ENCODE measurements around the gene LPP. TPM values are rescaled to one million over a fixed set of nuclear protein-coding genes. Genes with fewer than 3 reads are reported as not detected.

The LPP gene
- total and polyA plus RNA-seq, 5 donors from 2014 or later: 14.5 to 102 (median 21.7) TPM

DNA sequence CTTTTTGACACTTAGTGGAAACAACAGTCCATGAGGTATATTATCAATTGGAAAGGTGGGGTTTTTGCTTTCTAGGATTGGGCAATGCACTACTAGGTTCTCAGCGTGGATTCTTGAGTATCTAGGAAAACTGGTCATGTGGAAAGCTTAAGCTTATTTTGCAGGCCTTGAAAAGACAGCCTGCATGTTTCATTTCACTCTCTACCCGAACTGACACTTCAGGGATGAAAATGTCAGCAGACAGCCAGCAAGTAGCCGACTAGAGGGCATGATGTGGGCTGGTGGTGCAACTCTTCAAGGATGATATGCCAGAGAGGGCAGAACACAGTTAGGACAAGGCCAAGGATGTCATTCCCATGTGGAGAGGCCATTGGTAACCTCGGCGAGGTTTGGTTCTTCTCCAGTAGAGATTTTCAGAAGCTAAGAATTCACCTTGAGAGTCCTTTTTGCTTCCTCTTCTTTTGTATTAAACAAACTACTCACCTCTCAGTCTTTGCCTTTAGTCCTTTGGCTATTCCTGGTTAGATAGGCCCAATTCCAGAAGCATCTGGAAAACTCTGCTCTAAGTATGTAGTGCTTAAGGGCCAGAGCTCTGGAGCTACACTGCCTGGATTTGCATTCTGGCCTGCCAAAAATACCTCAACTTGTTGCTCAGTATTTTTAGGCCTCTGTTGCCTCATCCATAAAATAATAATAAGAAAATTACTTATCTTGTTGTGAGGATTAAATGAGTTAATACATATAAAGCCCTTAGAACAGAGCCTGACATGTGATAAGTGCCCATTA lies 17.9 kb downstream of the LPP start:
- Histone ChIP-seq H3K27me3 (ENCODE audit: control insufficient read depth, insufficient read depth, low read length) (no peaks in the 10 kb centered on the region), H3K9me3 (ENCODE audit: control insufficient read depth in 2 of 2, low read length in 2 of 2) (no peaks in the 10 kb centered on the region), H3K27ac (ENCODE audit: insufficient read depth, low read length, poor library complexity, severe bottlenecking) (no peak overlapping the region), H3K4me3 (ENCODE audit: low read depth, low read length) (no peak overlapping the region), H3K36me3 (ENCODE audit: control insufficient read depth, insufficient read depth, low read length) (no peaks in the 10 kb centered on the region), H3K4me1 (ENCODE audit: control insufficient read depth, insufficient read depth, low read length, poor library complexity, severe bottlenecking) (peaks cover 13% of the 10 kb centered on the region)
- Mint-ChIP-seq H3K4me1 (peaks cover 17 to 51% (median 38%) of the 10 kb centered on the region in 4 donors), H3K27ac (peak overlapping the region; percentile 41 to 72 (median 71)), H3K9me3 (no peaks in the 10 kb centered on the region), H3K27me3 (no peaks in the 10 kb centered on the region), H3K4me3 (no peak overlapping the region), H3K36me3 (peaks cover 13% of the 10 kb centered on the region)
- no peak for DNase-seq
- no peak for ATAC-seq (ENCODE audit: low read depth in 2 of 2)

GRCh38 chr3:188174317-188175044 lies 20.5 kb downstream of the LPP start:
- Histone ChIP-seq H3K4me3 (ENCODE audit: low read depth, low read length) (no peak overlapping the region), H3K27me3 (ENCODE audit: control insufficient read depth, insufficient read depth, low read length) (no peaks in the 10 kb centered on the region), H3K9me3 (ENCODE audit: control insufficient read depth in 2 of 2, low read length in 2 of 2) (no peaks in the 10 kb centered on the region), H3K4me1 (ENCODE audit: control insufficient read depth, insufficient read depth, low read length, poor library complexity, severe bottlenecking) (peaks cover 20% of the 10 kb centered on the region), H3K27ac (ENCODE audit: insufficient read depth, low read length, poor library complexity, severe bottlenecking) (no peak overlapping the region), H3K36me3 (ENCODE audit: control insufficient read depth, insufficient read depth, low read length) (peaks cover 2% of the 10 kb centered on the region)
- Mint-ChIP-seq H3K4me1 (peaks cover 24 to 67% (median 53%) of the 10 kb centered on the region in 4 donors), H3K27ac (peak overlapping the region in 1 of 3 donors; percentile 2), H3K27me3 (no peaks in the 10 kb centered on the region), H3K4me3 (peak overlapping the region in 1 of 4 donors; percentile 1), H3K36me3 (peaks cover 17% of the 10 kb centered on the region), H3K9me3 (no peaks in the 10 kb centered on the region)
- ATAC-seq (ENCODE audit: low read depth in 2 of 2): no peak
- DNase-seq: no peak

DNA sequence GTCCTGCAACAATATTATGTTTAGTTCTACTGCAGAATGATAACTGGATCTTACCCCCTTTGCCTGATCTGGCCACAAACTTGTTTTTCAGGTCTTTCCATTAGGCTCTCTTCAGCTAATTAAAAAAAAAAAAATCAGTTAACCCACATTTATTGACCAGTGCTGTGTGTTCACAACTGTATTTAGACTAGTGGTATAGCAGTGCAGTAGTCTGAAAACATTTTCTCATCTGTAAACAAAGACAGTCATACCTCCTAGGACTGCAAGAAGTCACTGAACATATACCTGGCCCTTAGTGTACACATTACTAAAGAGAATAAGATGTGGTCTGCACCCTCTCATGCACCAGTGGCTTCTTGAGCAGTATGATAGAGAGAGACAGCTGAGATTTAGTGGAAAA lies 22.5 kb downstream of the LPP start:
- no peak for DNase-seq
- H3K36me3 ChIP-seq (ENCODE audit: control insufficient read depth, insufficient read depth, low read length): peaks cover 6% of the 10 kb centered on the region
- peaks cover 7% of the 10 kb centered on the region for H3K4me1 ChIP-seq (ENCODE audit: control insufficient read depth, insufficient read depth, low read length, poor library complexity, severe bottlenecking)
- H3K27me3 ChIP-seq (ENCODE audit: control insufficient read depth, insufficient read depth, low read length): no peaks in the 10 kb centered on the region
- H3K27me3 Mint-ChIP-seq: no peaks in the 10 kb centered on the region
- peaks cover 27% of the 10 kb centered on the region for H3K36me3 Mint-ChIP-seq
- H3K27ac ChIP-seq (ENCODE audit: insufficient read depth, low read length, poor library complexity, severe bottlenecking): no peak overlapping the region
- peak overlapping the region in 1 of 4 donors; percentile 16 for H3K4me3 Mint-ChIP-seq
- ATAC-seq (ENCODE audit: low read depth in 2 of 2): no peak
- H3K9me3 ChIP-seq (ENCODE audit: control insufficient read depth in 2 of 2, low read length in 2 of 2): no peaks in the 10 kb centered on the region
- H3K4me1 Mint-ChIP-seq: peaks cover 20 to 55% (median 41%) of the 10 kb centered on the region in 4 donors
- no peak overlapping the region for H3K4me3 ChIP-seq (ENCODE audit: low read depth, low read length)
- H3K9me3 Mint-ChIP-seq: no peaks in the 10 kb centered on the region
- H3K27ac Mint-ChIP-seq: peak overlapping the region in 1 of 3 donors; percentile 3

DNA sequence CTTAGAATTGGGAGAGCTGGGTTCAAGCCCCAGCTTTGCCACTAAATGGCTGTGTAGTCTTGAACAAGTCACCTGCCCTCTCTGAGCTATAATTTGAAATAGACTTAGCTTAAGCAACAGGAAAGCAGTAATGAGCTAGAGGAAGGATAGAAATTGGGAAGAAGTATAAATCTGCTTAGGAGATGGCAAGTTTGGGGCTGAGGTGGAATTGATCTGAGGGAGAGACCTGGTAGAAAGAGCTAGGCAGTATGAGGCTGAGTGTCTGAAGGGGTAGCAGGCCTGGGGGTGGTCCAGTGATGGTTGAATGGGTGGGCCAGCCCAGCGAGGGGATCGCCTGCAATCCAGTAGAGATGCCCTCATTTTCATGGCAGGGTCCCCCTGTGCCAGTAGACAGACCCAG lies 22.9 kb downstream of the LPP start:
- Histone ChIP-seq H3K4me3 (ENCODE audit: low read depth, low read length) (no peak overlapping the region), H3K27ac (ENCODE audit: insufficient read depth, low read length, poor library complexity, severe bottlenecking) (no peak overlapping the region), H3K9me3 (ENCODE audit: control insufficient read depth in 2 of 2, low read length in 2 of 2) (no peaks in the 10 kb centered on the region), H3K36me3 (ENCODE audit: control insufficient read depth, insufficient read depth, low read length) (peaks cover 6% of the 10 kb centered on the region), H3K4me1 (ENCODE audit: control insufficient read depth, insufficient read depth, low read length, poor library complexity, severe bottlenecking) (peaks cover 7% of the 10 kb centered on the region), H3K27me3 (ENCODE audit: control insufficient read depth, insufficient read depth, low read length) (no peaks in the 10 kb centered on the region)
- Mint-ChIP-seq H3K4me1 (peaks cover 19 to 55% (median 41%) of the 10 kb centered on the region in 4 donors), H3K27ac (peak overlapping the region in 2 of 3 donors; percentile 3 to 64), H3K9me3 (no peaks in the 10 kb centered on the region), H3K27me3 (no peaks in the 10 kb centered on the region), H3K36me3 (peaks cover 27% of the 10 kb centered on the region), H3K4me3 (peak overlapping the region in 1 of 4 donors; percentile 16)
- ATAC-seq (ENCODE audit: low read depth in 2 of 2) (no peak), DNase-seq (no peak)

DNA sequence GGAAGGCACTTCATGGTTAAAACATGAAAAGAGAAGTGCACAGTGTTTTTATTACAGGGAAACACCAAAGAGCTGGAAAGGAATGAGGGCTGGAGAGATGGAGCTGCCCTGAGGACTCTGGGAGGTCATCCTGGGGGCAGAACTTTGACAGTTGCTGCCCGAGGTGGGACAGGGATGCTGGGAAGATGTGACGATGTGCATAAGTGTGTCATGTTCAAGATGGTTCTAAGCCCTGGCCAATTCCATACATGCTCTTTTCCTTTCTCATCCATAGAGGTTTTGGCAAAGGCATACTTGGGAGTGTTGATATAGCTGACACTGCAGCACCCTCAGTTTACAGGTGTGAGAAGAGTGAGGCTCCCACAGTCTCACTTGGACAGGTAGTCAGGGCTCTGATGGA lies 23.8 kb downstream of the LPP start:
- Mint-ChIP-seq H3K4me1 (peaks cover 19 to 55% (median 41%) of the 10 kb centered on the region in 4 donors), H3K27ac (peak overlapping the region in 2 of 3 donors; percentile 58 to 64), H3K4me3 (no peak overlapping the region), H3K36me3 (peaks cover 27% of the 10 kb centered on the region), H3K9me3 (no peaks in the 10 kb centered on the region), H3K27me3 (no peaks in the 10 kb centered on the region)
- ATAC-seq (ENCODE audit: low read depth in 2 of 2): no peak
- no peak overlapping the region for H3K27ac ChIP-seq (ENCODE audit: insufficient read depth, low read length, poor library complexity, severe bottlenecking)
- no peak for DNase-seq
- peaks cover 7% of the 10 kb centered on the region for H3K4me1 ChIP-seq (ENCODE audit: control insufficient read depth, insufficient read depth, low read length, poor library complexity, severe bottlenecking)
- peaks cover 6% of the 10 kb centered on the region for H3K36me3 ChIP-seq (ENCODE audit: control insufficient read depth, insufficient read depth, low read length)
- no peaks in the 10 kb centered on the region for H3K27me3 ChIP-seq (ENCODE audit: control insufficient read depth, insufficient read depth, low read length)
- no peak overlapping the region for H3K4me3 ChIP-seq (ENCODE audit: low read depth, low read length)
- no peaks in the 10 kb centered on the region for H3K9me3 ChIP-seq (ENCODE audit: control insufficient read depth in 2 of 2, low read length in 2 of 2)

GRCh38 chr3:188178293-188178936 lies 24.5 kb downstream of the LPP start:
- H3K4me1 Mint-ChIP-seq: peaks cover 19 to 55% (median 42%) of the 10 kb centered on the region in 4 donors
- DNase-seq: peak in 1 of 3 donors; percentile 63
- peaks cover 27% of the 10 kb centered on the region for H3K36me3 Mint-ChIP-seq
- H3K4me3 Mint-ChIP-seq: peak overlapping the region in 2 of 4 donors; percentile 9 to 60
- Histone ChIP-seq H3K36me3 (ENCODE audit: control insufficient read depth, insufficient read depth, low read length) (peaks cover 6% of the 10 kb centered on the region), H3K9me3 (ENCODE audit: control insufficient read depth in 2 of 2, low read length in 2 of 2) (no peaks in the 10 kb centered on the region), H3K4me1 (ENCODE audit: control insufficient read depth, insufficient read depth, low read length, poor library complexity, severe bottlenecking) (peaks cover 7% of the 10 kb centered on the region), H3K27me3 (ENCODE audit: control insufficient read depth, insufficient read depth, low read length) (no peaks in the 10 kb centered on the region), H3K4me3 (ENCODE audit: low read depth, low read length) (peak overlapping the region; percentile 2), H3K27ac (ENCODE audit: insufficient read depth, low read length, poor library complexity, severe bottlenecking) (no peak overlapping the region)
- H3K27me3 Mint-ChIP-seq: no peaks in the 10 kb centered on the region
- no peaks in the 10 kb centered on the region for H3K9me3 Mint-ChIP-seq
- peak; percentile 58 to 71 for ATAC-seq (ENCODE audit: low read depth in 2 of 2)
- H3K27ac Mint-ChIP-seq: peak overlapping the region in 2 of 3 donors; percentile 13 to 84

GRCh38 chr3:188179006-188179966 lies 25.3 kb downstream of the LPP start:
- Histone ChIP-seq H3K9me3 (ENCODE audit: control insufficient read depth in 2 of 2, low read length in 2 of 2) (no peaks in the 10 kb centered on the region), H3K4me3 (ENCODE audit: low read depth, low read length) (no peak overlapping the region), H3K27me3 (ENCODE audit: control insufficient read depth, insufficient read depth, low read length) (no peaks in the 10 kb centered on the region), H3K36me3 (ENCODE audit: control insufficient read depth, insufficient read depth, low read length) (peaks cover 6% of the 10 kb centered on the region), H3K27ac (ENCODE audit: insufficient read depth, low read length, poor library complexity, severe bottlenecking) (no peak overlapping the region), H3K4me1 (ENCODE audit: control insufficient read depth, insufficient read depth, low read length, poor library complexity, severe bottlenecking) (peaks cover 7% of the 10 kb centered on the region)
- H3K4me3 Mint-ChIP-seq: peak overlapping the region in 2 of 4 donors; percentile 9 to 60
- H3K36me3 Mint-ChIP-seq: peaks cover 27% of the 10 kb centered on the region
- DNase-seq: no peak
- H3K4me1 Mint-ChIP-seq: peaks cover 14 to 53% (median 37%) of the 10 kb centered on the region in 4 donors
- ATAC-seq (ENCODE audit: low read depth in 2 of 2): no peak
- H3K9me3 Mint-ChIP-seq: no peaks in the 10 kb centered on the region
- H3K27me3 Mint-ChIP-seq: no peaks in the 10 kb centered on the region
- H3K27ac Mint-ChIP-seq: peak overlapping the region; percentile 5 to 87 (median 77)

All from CD4-positive, CD25-positive, alpha-beta regulatory T cell (primary cell).